Measurements from ENCODE around the gene ALDH16A1.

ALDH16A1 gene

DNA sequence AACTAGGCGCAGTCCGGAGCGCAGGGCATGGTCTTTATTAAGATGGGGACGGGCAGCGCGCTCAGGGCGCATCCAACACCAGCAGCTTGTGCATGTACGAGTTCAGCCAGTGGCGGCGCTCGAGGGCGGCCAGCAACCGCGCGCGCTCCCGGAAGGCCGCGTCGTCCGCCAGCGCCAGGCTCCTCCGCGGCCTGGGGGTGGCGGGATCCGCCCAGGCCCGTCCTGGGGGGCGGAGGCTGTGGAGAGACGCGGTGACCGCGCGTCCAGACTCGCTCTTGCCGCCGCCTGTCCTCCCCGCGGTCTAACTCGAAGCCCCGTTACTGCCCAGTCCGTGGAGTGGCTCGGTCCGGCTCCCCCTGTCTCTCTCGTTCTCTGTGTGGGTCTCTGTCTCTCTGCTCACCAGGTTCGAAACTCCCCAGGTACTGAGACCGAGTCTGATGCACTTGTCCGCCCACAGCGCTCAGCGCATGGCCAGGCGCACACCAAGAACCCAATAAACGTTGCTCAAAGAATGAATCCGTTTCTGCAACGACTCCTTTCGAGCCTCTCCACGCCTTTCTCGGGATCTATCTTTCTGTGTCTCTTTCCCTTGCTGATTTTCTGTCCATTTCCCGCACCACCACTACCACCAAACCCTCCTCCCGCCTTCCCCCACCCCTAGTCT is 30.5 kb upstream of the ALDH16A1 start:
- ChIA-PET POLR2A (no interaction called here), CTCF (no interaction called here)
- DNase-seq (ENCODE audit: extremely low spot score), result peak; percentile 58
- TF ChIP-seq, protein P1, sequence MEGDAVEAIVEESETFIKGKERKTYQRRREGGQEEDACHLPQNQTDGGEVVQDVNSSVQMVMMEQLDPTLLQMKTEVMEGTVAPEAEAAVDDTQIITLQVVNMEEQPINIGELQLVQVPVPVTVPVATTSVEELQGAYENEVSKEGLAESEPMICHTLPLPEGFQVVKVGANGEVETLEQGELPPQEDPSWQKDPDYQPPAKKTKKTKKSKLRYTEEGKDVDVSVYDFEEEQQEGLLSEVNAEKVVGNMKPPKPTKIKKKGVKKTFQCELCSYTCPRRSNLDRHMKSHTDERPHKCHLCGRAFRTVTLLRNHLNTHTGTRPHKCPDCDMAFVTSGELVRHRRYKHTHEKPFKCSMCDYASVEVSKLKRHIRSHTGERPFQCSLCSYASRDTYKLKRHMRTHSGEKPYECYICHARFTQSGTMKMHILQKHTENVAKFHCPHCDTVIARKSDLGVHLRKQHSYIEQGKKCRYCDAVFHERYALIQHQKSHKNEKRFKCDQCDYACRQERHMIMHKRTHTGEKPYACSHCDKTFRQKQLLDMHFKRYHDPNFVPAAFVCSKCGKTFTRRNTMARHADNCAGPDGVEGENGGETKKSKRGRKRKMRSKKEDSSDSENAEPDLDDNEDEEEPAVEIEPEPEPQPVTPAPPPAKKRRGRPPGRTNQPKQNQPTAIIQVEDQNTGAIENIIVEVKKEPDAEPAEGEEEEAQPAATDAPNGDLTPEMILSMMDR (IDR thresholded peaks at IDR 0.05; ENCODE audit: control extremely low read depth, extremely low read depth, low read depth, missing control alignments), result peak; percentile 23

DNA sequence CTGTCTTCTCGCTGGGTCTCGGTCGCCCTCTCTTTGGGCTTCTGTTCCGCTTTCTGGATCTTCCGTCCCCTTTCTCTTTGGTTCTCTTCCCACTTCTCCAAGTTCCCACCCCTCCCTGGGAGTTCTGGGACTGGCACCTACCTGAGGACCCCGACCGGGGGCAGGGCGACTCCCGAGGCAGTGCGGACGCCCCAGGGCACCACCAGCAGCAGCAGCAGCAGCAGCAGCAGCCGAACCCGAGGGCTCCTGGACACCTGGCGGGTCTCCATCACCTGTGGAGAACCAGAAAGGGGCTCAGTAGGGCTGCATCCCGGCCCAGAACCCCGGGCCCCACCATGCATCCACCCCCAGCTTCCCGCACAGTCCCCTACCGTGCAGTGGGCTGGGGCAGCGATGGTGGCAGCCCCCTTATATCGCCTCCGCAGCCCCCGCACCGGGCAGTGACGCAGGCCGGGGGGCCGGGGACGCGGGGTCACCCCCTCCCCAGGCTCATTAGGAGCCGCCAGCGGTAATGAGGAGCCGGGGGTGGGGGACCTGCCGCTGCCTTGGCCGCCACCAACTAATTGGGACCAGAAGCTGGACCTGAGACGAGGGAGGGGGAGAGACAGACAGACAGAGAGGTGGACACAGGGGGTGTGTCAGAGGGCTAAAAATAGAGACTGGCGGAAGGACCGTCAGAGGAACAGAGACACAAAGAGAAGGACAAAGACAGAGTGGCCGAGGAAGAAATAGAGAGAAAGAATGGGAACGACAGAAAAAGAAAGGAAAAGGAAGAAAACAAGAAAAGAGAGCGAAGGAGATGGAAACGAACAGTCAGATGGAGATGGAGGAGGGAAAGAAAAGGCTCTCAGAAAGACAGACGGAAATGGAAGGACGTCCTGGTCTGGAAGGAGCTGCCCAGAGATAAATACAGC is 29.7 kb upstream of the ALDH16A1 start, which contains the start of gene PTH2:
Gene PTH2 (minus strand): TSS at position 371 of the 914 bp plus-strand sequence. CDS start 102 bp downstream, at position 269.
- DNase-seq (ENCODE audit: extremely low spot score), result no peak
- ChIA-PET CTCF (interaction anchor here (1.2 to 2.1 kb wide), 3 partner anchors 19 to 50 kb away, joined by 3 to 7 read pairs (median 3); no protein-coding TSS in a partner anchor), POLR2A (interaction anchor here (0.5 kb wide), 1 partner anchor 967 kb away, joined by 3 read pairs; no protein-coding TSS in a partner anchor)
- TF ChIP-seq, protein P1 (IDR thresholded peaks at IDR 0.05; ENCODE audit: control extremely low read depth, extremely low read depth, low read depth, missing control alignments), result no peak

DNA sequence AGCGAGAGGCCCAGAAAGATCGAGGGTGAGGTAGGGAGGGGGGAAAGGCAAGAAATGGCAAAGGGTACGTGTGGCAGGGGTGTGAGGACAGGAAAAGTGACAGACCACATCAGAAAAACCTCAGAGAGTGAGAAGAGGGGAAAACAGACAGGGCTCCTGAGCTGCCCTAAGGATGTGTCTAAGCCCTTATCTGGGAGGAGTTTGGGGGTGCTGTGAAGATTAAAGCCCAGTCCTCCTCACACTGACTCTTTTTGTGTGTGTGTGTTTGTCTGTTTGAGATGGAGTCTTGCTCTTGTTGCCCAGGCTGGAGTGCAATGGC is 29.1 kb upstream of the ALDH16A1 start:
- no peak for DNase-seq (ENCODE audit: extremely low spot score)
- ChIA-PET CTCF (interaction anchor here (1.2 to 2.1 kb wide), 4 partner anchors 20 to 49 kb away, joined by 3 to 7 read pairs (median 4); no protein-coding TSS in a partner anchor), POLR2A (interaction anchor here (0.5 kb wide), 1 partner anchor 966 kb away, joined by 3 read pairs; no protein-coding TSS in a partner anchor)
- TF ChIP-seq, protein P1 (IDR thresholded peaks at IDR 0.05; ENCODE audit: control extremely low read depth, extremely low read depth, low read depth, missing control alignments), result no peak

DNA sequence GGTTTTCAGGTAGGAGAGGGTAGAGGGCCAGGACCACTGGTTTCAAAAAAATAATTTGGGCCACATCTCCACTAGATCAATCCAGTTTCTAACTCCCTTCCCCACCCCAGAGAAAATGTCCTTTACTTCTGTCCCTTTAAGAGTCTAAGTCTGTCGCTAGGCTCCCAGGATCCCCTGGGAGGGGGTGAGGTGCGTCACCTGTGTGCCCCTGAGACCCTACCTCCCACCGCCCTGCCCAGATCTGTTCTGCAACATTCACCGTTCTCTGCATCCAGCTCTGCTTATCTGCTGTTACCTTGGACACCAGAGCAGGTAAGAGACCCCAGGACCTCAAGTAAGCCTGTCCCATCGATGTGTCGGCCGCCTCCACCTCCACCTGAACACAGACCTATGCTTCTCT is 27.8 kb upstream of the ALDH16A1 start, which contains the start of gene GFY:
Gene GFY (plus strand): TSS at position 211 of the 400 bp plus-strand sequence. CDS start 1,043 bp downstream, outside the sequence.
- TF ChIP-seq, protein P1 (IDR thresholded peaks at IDR 0.05; ENCODE audit: control extremely low read depth, extremely low read depth, low read depth, missing control alignments), result no peak
- CTCF ChIA-PET, result interaction anchor here (0.7 to 2.1 kb wide), 7 partner anchors 16 to 124 kb away, joined by 3 to 8 read pairs (median 4); no protein-coding TSS in a partner anchor
- DNase-seq (ENCODE audit: extremely low spot score), result no peak
- POLR2A ChIA-PET, result interaction anchor here (0.7 kb wide), 1 partner anchor 13 kb away, joined by 3 read pairs; no protein-coding TSS in a partner anchor

DNA sequence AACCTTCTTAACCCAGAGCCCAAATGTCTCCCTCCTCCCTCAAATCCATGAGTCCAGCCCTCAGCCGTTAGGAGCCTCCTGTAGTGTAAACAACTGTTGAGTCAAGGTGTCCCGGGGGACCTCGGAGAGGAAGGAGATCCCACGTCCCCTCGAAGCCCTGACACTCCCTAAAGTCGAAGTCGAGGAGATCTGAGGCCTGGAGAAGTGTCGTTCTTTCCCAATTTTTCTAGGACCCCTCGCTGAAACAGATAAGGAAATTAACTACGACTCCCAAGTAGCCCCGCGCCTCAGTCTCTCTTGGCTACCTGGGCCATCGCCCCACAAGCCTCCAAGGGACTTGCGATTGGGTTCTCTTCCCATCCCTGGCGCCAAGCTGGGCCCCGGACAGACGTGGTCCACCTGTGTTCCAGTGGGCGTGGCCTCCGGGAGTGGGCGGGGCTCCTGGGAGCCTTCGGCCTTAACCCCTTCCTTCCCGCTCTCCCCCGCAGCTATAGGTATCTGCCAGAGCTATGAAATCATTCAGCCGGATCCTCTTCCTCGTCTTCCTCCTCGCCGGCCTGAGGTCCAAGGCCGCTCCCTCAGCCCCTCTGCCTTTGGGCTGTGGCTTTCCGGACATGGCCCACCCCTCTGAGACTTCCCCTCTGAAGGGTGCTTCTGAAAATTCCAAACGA is 27.0 kb upstream of the ALDH16A1 start:
- TF ChIP-seq, protein P1 (IDR thresholded peaks at IDR 0.05; ENCODE audit: control extremely low read depth, extremely low read depth, low read depth, missing control alignments), result no peak
- POLR2A ChIA-PET, result no interaction called here
- DNase-seq (ENCODE audit: extremely low spot score), result no peak
- CTCF ChIA-PET, result interaction anchor here (1.6 to 2.1 kb wide), 4 partner anchors 8 to 44 kb away, joined by 4 to 8 read pairs (median 6); no protein-coding TSS in a partner anchor
